ENCODE data around the gene LYPD6B. TPM values are rescaled to one million over a fixed set of nuclear protein-coding genes. Genes with fewer than 3 reads are reported as not detected.

The LYPD6B gene
- total RNA-seq, 4 donors from 2014 or later, result 70.2 to 96.6 (median 74.2) TPM

- no peak for TF ChIP-seq POLR2A (IDR thresholded peaks at IDR 0.05)
- no peak for TF ChIP-seq CTCF (IDR thresholded peaks at IDR 0.05)
- intact Hi-C loops (cut with DNase I; ENCODE audit: low total_unique reads), result no loop called here
- no peak overlapping the region for H3K4me3 ChIP-seq (ENCODE audit: low read depth, poor library complexity, severe bottlenecking)
- 57 to 64% methylated on average over 5 of the region's 5 CpGs for WGBS, 2 donors
- DNase-seq (ENCODE audit: low spot score in 2 of 2), result no peak
These were observed 123.2 kb downstream of the LYPD6B start for GRCh38 chr2:149161481-149162225.

GRCh38 chr2:149164296-149164695, 125.8 kb downstream of the LYPD6B start:
- H3K4me3 ChIP-seq (ENCODE audit: low read depth, poor library complexity, severe bottlenecking), result no peak overlapping the region
- intact Hi-C loops (cut with DNase I; ENCODE audit: low total_unique reads), result no loop called here
- no peak for TF ChIP-seq POLR2A (IDR thresholded peaks at IDR 0.05)
- no peak for TF ChIP-seq CTCF (IDR thresholded peaks at IDR 0.05)
- 59 to 73% methylated on average over 1 of the region's 1 CpG for WGBS, 2 donors
- no peak for DNase-seq (ENCODE audit: low spot score in 2 of 2)

- intact Hi-C loops (cut with DNase I; ENCODE audit: low total_unique reads), result no loop called here
- TF ChIP-seq POLR2A (IDR thresholded peaks at IDR 0.05), result no peak
- TF ChIP-seq CTCF (IDR thresholded peaks at IDR 0.05), result no peak
- no peak for DNase-seq (ENCODE audit: low spot score in 2 of 2)
- H3K4me3 ChIP-seq (ENCODE audit: low read depth, poor library complexity, severe bottlenecking), result no peak overlapping the region
These were observed 126.3 kb downstream of the LYPD6B start for GRCh38 chr2:149164827-149165226.

- intact Hi-C loops (cut with DNase I; ENCODE audit: low total_unique reads), result no loop called here
- no peak overlapping the region for H3K4me3 ChIP-seq (ENCODE audit: low read depth, poor library complexity, severe bottlenecking)
- TF ChIP-seq CTCF (IDR thresholded peaks at IDR 0.05) (no peak), POLR2A (IDR thresholded peaks at IDR 0.05) (no peak)
- DNase-seq (ENCODE audit: low spot score in 2 of 2), result no peak
- 41 to 44% methylated on average over 5 of the region's 5 CpGs for WGBS, 2 donors
These were observed 128.7 kb downstream of the LYPD6B start for GRCh38 chr2:149167001-149167780.

GRCh38 chr2:149167941-149168340, 129.4 kb downstream of the LYPD6B start:
- intact Hi-C loops (cut with DNase I; ENCODE audit: low total_unique reads), result no loop called here
- TF ChIP-seq CTCF (IDR thresholded peaks at IDR 0.05) (no peak), POLR2A (IDR thresholded peaks at IDR 0.05) (no peak)
- no peak for DNase-seq (ENCODE audit: low spot score in 2 of 2)
- no peak overlapping the region for H3K4me3 ChIP-seq (ENCODE audit: low read depth, poor library complexity, severe bottlenecking)
- 44 to 67% methylated on average over 4 of the region's 4 CpGs for WGBS, 2 donors

Data from lower leg skin (tissue), 4 donors.